Fibroblast of villous mesenchyme (primary cell): ENCODE results near the gene SGK1. TPM values are rescaled to one million over a fixed set of nuclear protein-coding genes. Genes with fewer than 3 reads are reported as not detected.
"Not testable (repeated sequence)": the region's sequence is repeated elsewhere in the genome, so short reads cannot be mapped to it uniquely, and the experiment has no call there.

Experiments
- DNase-seq: peaks from one replicate; pipeline ENCODE4 v3.0.0-alpha.2; 2010; ENCODE audit warnings: low read depth
- H3K4me3 ChIP-seq: 2 replicates; pipeline ENCODE4 v1.5.1; 2011; ENCODE audit warnings: low read depth, mild to moderate bottlenecking, low read length
- total RNA-seq: library from RNA; depleted of rRNA; stranded (reverse); fragments of >200 nt; gene quantifications from 2 replicates; pipeline ENCODE4 v1.2.3, GENCODE V29; 2012
- TF ChIP-seq, protein P1 (sequence below): IDR thresholded peaks from 2 replicates; pipeline ENCODE4 v1.5.1; 2012; ENCODE audit warnings: low read depth, mild to moderate bottlenecking, low read length; ENCODE audit not compliant: insufficient read depth

The SGK1 gene
- total RNA-seq, 1 donor: 244 TPM

DNA sequence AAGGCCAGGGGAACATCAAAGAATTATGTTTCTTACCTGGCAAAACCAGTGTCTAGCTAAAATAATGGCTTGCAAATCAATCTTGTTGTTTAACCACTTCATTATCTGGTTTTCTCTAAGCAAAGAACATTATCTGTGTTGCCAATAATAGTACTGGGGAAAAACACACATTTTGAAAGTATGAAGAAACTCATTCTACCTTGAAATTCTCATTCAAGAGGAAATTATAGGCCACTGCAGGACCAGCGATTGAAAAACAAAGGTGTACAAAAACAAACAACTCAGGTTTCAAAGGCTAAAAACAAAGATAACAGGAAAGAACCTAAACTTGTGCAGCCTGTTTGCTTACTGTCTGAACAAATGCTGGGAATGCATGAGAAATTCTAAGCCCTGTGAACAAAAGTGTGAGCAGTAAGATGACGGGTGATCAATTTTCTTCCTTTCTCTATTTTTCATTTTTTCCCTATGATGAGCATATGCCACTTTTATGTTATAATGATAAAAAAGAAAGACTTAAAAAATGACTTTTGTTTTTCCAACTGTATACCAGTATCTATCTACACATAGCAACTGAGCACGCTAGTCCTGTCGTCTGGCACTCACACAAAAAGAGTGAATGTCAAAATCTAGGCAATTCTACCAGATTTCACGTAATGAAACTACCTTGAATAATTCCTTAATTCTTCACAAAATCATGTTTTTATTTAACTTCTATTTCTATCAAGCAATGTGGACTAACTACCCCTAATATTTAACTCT lies 117.9 kb downstream of the SGK1 start:
- TF ChIP-seq, protein P1, sequence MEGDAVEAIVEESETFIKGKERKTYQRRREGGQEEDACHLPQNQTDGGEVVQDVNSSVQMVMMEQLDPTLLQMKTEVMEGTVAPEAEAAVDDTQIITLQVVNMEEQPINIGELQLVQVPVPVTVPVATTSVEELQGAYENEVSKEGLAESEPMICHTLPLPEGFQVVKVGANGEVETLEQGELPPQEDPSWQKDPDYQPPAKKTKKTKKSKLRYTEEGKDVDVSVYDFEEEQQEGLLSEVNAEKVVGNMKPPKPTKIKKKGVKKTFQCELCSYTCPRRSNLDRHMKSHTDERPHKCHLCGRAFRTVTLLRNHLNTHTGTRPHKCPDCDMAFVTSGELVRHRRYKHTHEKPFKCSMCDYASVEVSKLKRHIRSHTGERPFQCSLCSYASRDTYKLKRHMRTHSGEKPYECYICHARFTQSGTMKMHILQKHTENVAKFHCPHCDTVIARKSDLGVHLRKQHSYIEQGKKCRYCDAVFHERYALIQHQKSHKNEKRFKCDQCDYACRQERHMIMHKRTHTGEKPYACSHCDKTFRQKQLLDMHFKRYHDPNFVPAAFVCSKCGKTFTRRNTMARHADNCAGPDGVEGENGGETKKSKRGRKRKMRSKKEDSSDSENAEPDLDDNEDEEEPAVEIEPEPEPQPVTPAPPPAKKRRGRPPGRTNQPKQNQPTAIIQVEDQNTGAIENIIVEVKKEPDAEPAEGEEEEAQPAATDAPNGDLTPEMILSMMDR: no peak
- DNase-seq: no peak
- H3K4me3 ChIP-seq: no peak overlapping the region

DNA sequence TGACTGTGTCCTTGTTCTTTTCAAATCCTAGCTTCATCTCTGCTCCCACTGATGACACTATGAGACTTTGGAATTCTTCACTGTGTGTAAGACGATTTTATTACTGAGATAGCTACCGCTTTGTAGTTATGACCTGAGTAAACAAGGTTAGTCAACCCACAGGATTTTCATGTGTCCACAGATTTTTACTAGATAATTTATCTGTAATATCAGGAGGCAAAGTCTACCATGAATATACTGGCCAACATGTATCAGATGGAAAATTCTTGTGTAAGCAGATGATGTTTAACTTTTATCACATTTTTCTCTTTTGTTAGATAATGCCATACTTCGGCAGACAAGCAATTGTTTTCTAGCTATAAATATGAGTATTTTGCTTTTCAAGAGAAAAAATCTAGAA lies 119.8 kb downstream of the SGK1 start:
- DNase-seq: peak; percentile 77
- TF ChIP-seq, protein P1: no peak
- no peak overlapping the region for H3K4me3 ChIP-seq

DNA sequence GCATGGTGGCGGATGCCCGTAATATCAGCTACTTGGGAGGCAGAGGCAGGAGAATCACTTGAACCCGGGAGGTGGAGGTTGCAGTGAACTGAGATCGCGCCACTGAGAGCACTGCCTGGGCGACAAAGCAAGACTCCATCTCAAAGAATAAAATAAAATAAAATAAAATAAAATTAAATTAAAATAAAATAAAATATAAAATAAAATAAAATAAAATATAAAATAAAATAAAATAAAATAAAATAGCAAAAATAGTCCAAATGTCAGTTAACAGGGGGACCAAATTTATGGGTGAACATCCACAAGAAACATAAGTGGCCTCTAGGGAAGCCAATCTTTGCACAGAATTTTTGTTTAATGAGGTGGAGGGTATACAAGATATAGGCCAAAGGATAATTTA lies 120.2 kb downstream of the SGK1 start:
- not testable (repeated sequence) for H3K4me3 ChIP-seq, DNase-seq

DNA sequence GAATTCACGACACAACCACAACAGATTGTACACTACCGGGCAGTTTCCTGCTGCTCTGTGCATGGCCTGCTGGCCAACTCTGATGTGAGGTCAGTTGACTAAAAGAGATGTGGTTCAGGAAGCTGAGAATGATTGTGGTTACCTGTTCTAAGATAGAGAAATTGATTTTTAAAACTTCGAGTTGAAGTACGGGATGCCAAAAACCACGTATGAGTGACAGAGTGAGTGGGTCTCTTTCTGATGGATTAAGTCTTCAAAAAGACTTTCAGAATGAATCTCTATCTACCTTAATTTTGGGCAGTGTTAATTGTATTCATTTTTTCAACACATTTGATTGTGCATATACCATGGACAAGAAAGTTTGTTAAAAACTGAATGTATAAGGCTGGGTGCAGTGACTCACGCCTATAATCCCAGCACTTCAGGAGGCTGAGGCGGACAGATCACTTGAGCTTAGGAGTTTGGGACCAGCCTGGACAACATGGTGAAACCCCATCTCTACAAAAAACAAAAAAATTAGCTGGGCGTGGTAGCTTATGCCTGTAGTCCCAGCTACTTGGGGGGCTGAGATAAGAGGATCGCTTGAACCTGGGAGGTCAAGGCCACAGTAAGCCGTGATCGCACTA lies 121.2 kb downstream of the SGK1 start:
- DNase-seq: no peak
- TF ChIP-seq, protein P1: no peak
- H3K4me3 ChIP-seq: no peak overlapping the region

DNA sequence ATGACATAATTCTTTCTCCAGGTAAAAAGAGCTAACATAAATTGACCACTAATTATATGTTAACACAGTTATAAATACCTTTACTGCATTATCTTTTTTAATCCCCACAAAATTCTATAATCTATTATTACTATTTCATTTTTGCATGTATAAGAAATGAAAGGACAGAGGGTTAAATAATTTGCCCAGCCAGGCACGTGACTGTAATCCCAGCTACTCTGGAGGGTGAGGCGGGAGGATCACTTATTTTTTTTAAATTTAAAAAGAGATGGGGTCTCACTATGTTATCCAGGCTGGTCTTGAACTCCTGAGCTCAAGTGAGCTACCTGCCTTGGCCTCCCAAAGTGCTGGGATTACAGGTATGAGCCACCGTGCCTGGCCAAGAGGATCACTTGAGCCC lies 121.9 kb downstream of the SGK1 start:
- no peak overlapping the region for H3K4me3 ChIP-seq
- no peak for DNase-seq
- TF ChIP-seq, protein P1: no peak

DNA sequence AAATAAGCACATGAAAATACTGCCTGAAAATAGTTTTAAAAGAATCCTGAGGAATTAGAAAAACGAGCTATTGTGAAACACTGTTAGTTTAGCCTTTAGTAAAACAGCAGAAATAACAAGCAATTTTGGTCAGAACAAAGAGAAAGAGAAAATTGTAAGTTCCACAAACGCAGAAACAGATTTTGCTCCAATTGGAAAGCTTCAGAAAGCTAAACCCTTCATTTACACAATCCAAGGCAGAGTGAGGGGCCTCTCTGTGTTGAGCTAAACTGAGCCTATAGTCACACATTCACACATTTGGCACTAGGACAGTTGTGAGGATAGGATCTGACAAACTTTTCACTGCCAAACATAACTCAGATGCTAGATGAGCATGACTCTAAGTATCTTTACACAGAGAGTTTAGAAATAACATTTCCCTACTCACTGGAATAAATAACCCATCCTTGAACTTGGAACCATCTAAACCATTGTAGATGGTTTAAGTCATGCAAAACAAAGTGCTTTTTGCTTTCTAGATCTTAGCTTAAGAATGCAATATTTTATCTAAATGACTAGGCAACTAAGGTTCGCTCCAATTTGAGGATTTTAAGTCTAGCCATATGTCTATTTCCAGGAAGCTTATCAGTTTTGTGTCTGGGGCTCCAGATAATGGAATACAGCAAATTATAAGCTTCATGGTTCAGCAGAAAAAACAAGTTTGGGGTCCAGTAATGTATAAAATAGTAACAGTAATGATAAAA lies 122.6 kb downstream of the SGK1 start:
- DNase-seq: peak; percentile 42
- TF ChIP-seq, protein P1: no peak
- H3K4me3 ChIP-seq: no peak overlapping the region
